RWPE2 (cell line): Measurements from ENCODE around the gene CLIC3.

ENCODE experiments used
- ATAC-seq: fragments of 200-7000 bp; cut with Tn5 transposase; 3 replicates; pipeline ENCODE4 v1.9.1; 2021; ENCODE audit warnings: low read depth
- DNase-seq: peaks from one replicate; pipeline ENCODE4 v3.0.0-alpha.2; 2020; ENCODE audit warnings: low spot score
- H3K27ac ChIP-seq: fragments of 450-650 bp; 2 replicates; pipeline ENCODE4 v1.5.1; 2017; ENCODE audit warnings: mild to moderate bottlenecking; ENCODE audit not compliant: poor library complexity, severe bottlenecking
- H3K27me3 ChIP-seq: fragments of 250-450 bp; sonication (Bioruptor Pico); 2 replicates; pipeline ENCODE4 v1.5.1; 2021; ENCODE audit warnings: mild to moderate bottlenecking, moderate library complexity; ENCODE audit not compliant: insufficient read depth, poor library complexity, severe bottlenecking
- H3K36me3 ChIP-seq: fragments of 250-450 bp; sonication (Bioruptor Pico); 2 replicates; pipeline ENCODE4 v1.5.1; 2020; ENCODE audit warnings: low read depth, mild to moderate bottlenecking, moderate library complexity
- H3K4me1 ChIP-seq: fragments of 250-450 bp; sonication (Bioruptor Pico); 2 replicates; pipeline ENCODE4 v1.5.1; 2021; ENCODE audit warnings: mild to moderate bottlenecking, moderate library complexity; ENCODE audit not compliant: insufficient read depth, poor library complexity, severe bottlenecking
- H3K4me3 ChIP-seq: fragments of 250-450 bp; sonication (Bioruptor Pico); 2 replicates; pipeline ENCODE4 v1.5.1; 2021; ENCODE audit warnings: mild to moderate bottlenecking, moderate library complexity; ENCODE audit not compliant: severe bottlenecking
- H3K9me3 ChIP-seq: fragments of 250-450 bp; sonication (Bioruptor Pico); 2 replicates; pipeline ENCODE4 v1.5.1; 2021; ENCODE audit warnings: mild to moderate bottlenecking, moderate library complexity; ENCODE audit not compliant: severe bottlenecking
- CTCF ChIP-seq: fragments of 450-650 bp; IDR thresholded peaks from one replicate; pipeline ENCODE4 v1.5.1; 2017; ENCODE audit warnings: mild to moderate bottlenecking, moderate library complexity; ENCODE audit not compliant: poor library complexity, severe bottlenecking

CLIC3 gene

GRCh38 chr9:136965771-136966484, 30.4 kb downstream of the CLIC3 start:
- Histone ChIP-seq H3K9me3 (no peaks in the 10 kb centered on the region), H3K27ac (no peak overlapping the region), H3K4me3 (no peak overlapping the region), H3K4me1 (no peaks in the 10 kb centered on the region), H3K27me3 (no peaks in the 10 kb centered on the region), H3K36me3 (no peaks in the 10 kb centered on the region)
- ATAC-seq (no peak), DNase-seq (no peak)
- TF ChIP-seq CTCF = no peak

- Histone ChIP-seq H3K4me3 (no peak overlapping the region), H3K4me1 (no peaks in the 10 kb centered on the region), H3K27me3 (no peaks in the 10 kb centered on the region), H3K9me3 (no peaks in the 10 kb centered on the region), H3K36me3 (no peaks in the 10 kb centered on the region), H3K27ac (no peak overlapping the region)
- ATAC-seq (no peak), DNase-seq (no peak)
- TF ChIP-seq CTCF = no peak
Observed at GRCh38 chr9:136964833-136965422, 31.4 kb downstream of the CLIC3 start.

- Histone ChIP-seq H3K27me3 (no peaks in the 10 kb centered on the region), H3K9me3 (no peaks in the 10 kb centered on the region), H3K4me3 (no peak overlapping the region), H3K27ac (no peak overlapping the region), H3K36me3 (no peaks in the 10 kb centered on the region), H3K4me1 (no peaks in the 10 kb centered on the region)
- no peak for TF ChIP-seq CTCF
- DNase-seq = no peak
- ATAC-seq = peak; percentile 57
Observed at GRCh38 chr9:136964171-136964689, 32.1 kb downstream of the CLIC3 start.

GRCh38 chr9:136963751-136964150, 32.6 kb downstream of the CLIC3 start:
- Histone ChIP-seq H3K9me3 (no peaks in the 10 kb centered on the region), H3K36me3 (no peaks in the 10 kb centered on the region), H3K4me3 (no peak overlapping the region), H3K27me3 (no peaks in the 10 kb centered on the region), H3K27ac (no peak overlapping the region), H3K4me1 (no peaks in the 10 kb centered on the region)
- DNase-seq (no peak), ATAC-seq (no peak)
- no peak for TF ChIP-seq CTCF

GRCh38 chr9:136963341-136963740, 33.0 kb downstream of the CLIC3 start:
- Histone ChIP-seq H3K4me3 (no peak overlapping the region), H3K4me1 (no peaks in the 10 kb centered on the region), H3K36me3 (no peaks in the 10 kb centered on the region), H3K27ac (no peak overlapping the region), H3K27me3 (no peaks in the 10 kb centered on the region), H3K9me3 (no peaks in the 10 kb centered on the region)
- ATAC-seq = no peak
- no peak for DNase-seq
- TF ChIP-seq CTCF = no peak
